IMR-90 (cell line): ENCODE data around the gene COMMD1. TPM values are rescaled to one million over a fixed set of nuclear protein-coding genes. Genes with fewer than 3 reads are reported as not detected.

Source experiments
- ATAC-seq: fragments of 200-7000 bp; cut with Tn5 transposase; 2 replicates; pipeline ENCODE4 v1.9.1; 2020; ENCODE audit warnings: low read depth, mild to moderate bottlenecking, moderate library complexity
- BruUV-seq: library from RNA; stranded (reverse); fragments of 400-500 nt; replicated peaks from 2 replicates; lab custom pipeline; 2021; lab: Mats Ljungman, UMichigan
- CTCF ChIA-PET: fragments of 300-600 bp; formaldehyde crosslinking; extraction: SDS; loops from one replicate; lab custom pipeline; 2021; ENCODE audit warnings: antibody characterized with exemption; lab: Yijun Ruan, JAX
- POLR2A ChIA-PET: fragments of 300-600 bp; sonication (Branson Sonifier 250); formaldehyde crosslinking; loops from one replicate; lab custom pipeline; 2022; ENCODE audit warnings: antibody characterized with exemption; ENCODE audit not compliant: unreplicated experiment; lab: Charles Lee
- DNase-seq: peaks from one replicate; pipeline ENCODE4 v3.0.0; 2013
- H2AFZ ChIP-seq: replicated peaks from 2 replicates; pipeline ENCODE3; 2013; ENCODE audit warnings: low read length, mild to moderate bottlenecking; ENCODE audit not compliant: poor library complexity
- H2AK5ac ChIP-seq: 2 replicates; pipeline ENCODE4 v1.6.1; 2013; ENCODE audit warnings: low read depth, low read length, inconsistent platforms
- H2AK9ac ChIP-seq: replicated peaks from 2 replicates; pipeline ENCODE3; 2013; ENCODE audit warnings: mild to moderate bottlenecking, low read depth, low read length, moderate library complexity; ENCODE audit not compliant: poor library complexity
- H2BK120ac ChIP-seq: 2 replicates; pipeline ENCODE4 v1.6.1; 2013; ENCODE audit warnings: low read depth, low read length, inconsistent platforms
- H2BK15ac ChIP-seq: 3 replicates; pipeline ENCODE4 v1.6.1; 2013; ENCODE audit warnings: low read depth, low read length, inconsistent platforms
- H2BK20ac ChIP-seq: 2 replicates; pipeline ENCODE4 v1.6.1; 2013; ENCODE audit warnings: low read depth, mild to moderate bottlenecking, inconsistent platforms, low read length, moderate library complexity
- H2BK5ac ChIP-seq: 2 replicates; pipeline ENCODE4 v1.6.1; 2013; ENCODE audit warnings: mild to moderate bottlenecking, low read depth, low read length, inconsistent platforms; ENCODE audit not compliant: poor library complexity, severe bottlenecking
- H3K14ac ChIP-seq: replicated peaks from 2 replicates; pipeline ENCODE4 v1.6.1; 2013; ENCODE audit warnings: low read depth, low read length, inconsistent platforms
- H3K18ac ChIP-seq: 2 replicates; pipeline ENCODE4 v1.6.1; 2013; ENCODE audit warnings: low read depth, low read length, control low read depth
- H3K23ac ChIP-seq: 2 replicates; pipeline ENCODE4 v1.6.1; 2013; ENCODE audit warnings: low read depth, low read length, inconsistent platforms
- H3K27ac ChIP-seq: 2 replicates; pipeline ENCODE4 v1.5.1; 2013; ENCODE audit warnings: mild to moderate bottlenecking, control low read depth, low read length; ENCODE audit not compliant: insufficient read depth
- H3K27me3 ChIP-seq: 2 replicates; pipeline ENCODE4 v1.6.1; 2013; ENCODE audit warnings: low read length; ENCODE audit not compliant: control insufficient read depth, insufficient read depth
- H3K36me3 ChIP-seq: 2 replicates; pipeline ENCODE4 v1.6.1; 2013; ENCODE audit warnings: low read length, mixed read lengths; ENCODE audit not compliant: control insufficient read depth, insufficient read depth
- H3K4ac ChIP-seq: 2 replicates; pipeline ENCODE4 v1.6.1; 2013; ENCODE audit warnings: low read depth, low read length, inconsistent platforms
- H3K4me1 ChIP-seq: 2 replicates; pipeline ENCODE4 v1.6.1; 2013; ENCODE audit warnings: low read length, mixed read lengths; ENCODE audit not compliant: control insufficient read depth, insufficient read depth
- H3K4me2 ChIP-seq: 2 replicates; pipeline ENCODE4 v1.6.1; 2013; ENCODE audit warnings: low read depth, mild to moderate bottlenecking, control low read depth, low read length, moderate library complexity
- H3K4me3 ChIP-seq: 2 replicates; pipeline ENCODE4 v1.5.1; 2013; ENCODE audit warnings: low read depth, mild to moderate bottlenecking, control low read depth, low read length, moderate library complexity; ENCODE audit not compliant: insufficient read depth
- H3K56ac ChIP-seq: 2 replicates; pipeline ENCODE4 v1.6.1; 2013; ENCODE audit warnings: low read length, inconsistent platforms; ENCODE audit not compliant: insufficient read depth; ENCODE audit errors: extremely low read depth
- H3K79me1 ChIP-seq, 2 experiments: 2 replicates each; pipeline ENCODE4 v1.6.1; 2013; ENCODE audit warnings: low read length in 2 of 2, inconsistent platforms in 1 of 2, low read depth in 1 of 2
- H3K9ac ChIP-seq: 2 replicates; pipeline ENCODE4 v1.6.1; 2013; ENCODE audit warnings: low read depth, low read length, control low read depth
- H3K9me1 ChIP-seq: 2 replicates; pipeline ENCODE4 v1.6.1; 2013; ENCODE audit warnings: low read length, inconsistent platforms; ENCODE audit not compliant: insufficient read depth
- H3K9me3 ChIP-seq: 2 replicates; pipeline ENCODE4 v1.6.1; 2013; ENCODE audit warnings: low read length; ENCODE audit not compliant: control insufficient read depth, insufficient read depth
- H4K20me1 ChIP-seq: 2 replicates; pipeline ENCODE4 v1.6.1; 2013; ENCODE audit warnings: low read length, inconsistent platforms; ENCODE audit not compliant: insufficient read depth
- H4K5ac ChIP-seq: 2 replicates; pipeline ENCODE4 v1.6.1; 2013; ENCODE audit warnings: mild to moderate bottlenecking, low read depth, low read length, control low read depth
- H4K8ac ChIP-seq, 2 experiments: 2 replicates each; pipeline ENCODE4 v1.6.1; 2013; ENCODE audit warnings: low read depth in 2 of 2, low read length in 2 of 2, control low read depth in 1 of 2, inconsistent platforms in 1 of 2
- H4K91ac ChIP-seq: 2 replicates; pipeline ENCODE4 v1.6.1; 2013; ENCODE audit warnings: low read depth, low read length, inconsistent platforms; ENCODE audit not compliant: insufficient read depth
- BHLHE40 ChIP-seq: fragments of 150-350 bp; IDR thresholded peaks from 2 replicates; pipeline ENCODE4 v1.6.1; 2016; ENCODE audit warnings: mild to moderate bottlenecking, low read depth, low read length
- CHD1 ChIP-seq: IDR thresholded peaks from 2 replicates; pipeline ENCODE4 v1.6.1; 2012; ENCODE audit warnings: low read depth, low read length, improper control_type of control experiment
- CTCF ChIP-seq: conservative IDR thresholded peaks from 2 replicates; pipeline ENCODE4 v1.5.1; 2012; ENCODE audit warnings: mild to moderate bottlenecking, low read depth, low read length, improper control_type of control experiment
- ELK1 ChIP-seq: fragments of 150-350 bp; IDR thresholded peaks from 2 replicates; pipeline ENCODE4 v1.6.1; 2016; ENCODE audit warnings: low read depth, mild to moderate bottlenecking, low read length, moderate library complexity, borderline replicate concordance
- MAZ ChIP-seq: IDR thresholded peaks from 2 replicates; pipeline ENCODE4 v1.6.1; 2012; ENCODE audit warnings: low read depth, mild to moderate bottlenecking, low read length, improper control_type of control experiment, moderate library complexity, borderline replicate concordance
- RAD21 ChIP-seq: IDR thresholded peaks from 2 replicates; pipeline ENCODE4 v1.6.1; 2012; ENCODE audit warnings: low read length, improper control_type of control experiment
- SMC3 ChIP-seq: fragments of 150-350 bp; IDR thresholded peaks from 2 replicates; pipeline ENCODE4 v1.6.1; 2016; ENCODE audit warnings: low read depth, mild to moderate bottlenecking, antibody characterized with exemption, low read length, moderate library complexity
- WGBS, 2 experiments: methylation state at CpG; one replicate each; pipeline versions ENCODE4 v1.1.5 to v1.1.7; 2013; ENCODE audit warnings: missing lambda C conversion rate in 2 of 2; ENCODE audit not compliant: insufficient read length in 1 of 2; ENCODE audit errors: extremely low coverage in 2 of 2; 5-methylcytosine and 5-hydroxymethylcytosine counted together
- dilution Hi-C: fragments of 300-500 bp; cut with HindIII; formaldehyde crosslinking; loops from one replicate; pipeline ENCODE4 v1.14.3; 2018; ENCODE audit warnings: low sequenced_read_pairs; ENCODE audit not compliant: unreplicated experiment
- in situ Hi-C: fragments of 300-500 bp; cut with MboI; formaldehyde crosslinking; loops from 3 replicates; pipeline ENCODE4 v1.14.3; 2019; ENCODE audit warnings: low sequenced_read_pairs, inconsistent platforms, mixed read lengths
- intact Hi-C: fragments of 100-400 bp; cut with micrococcal nuclease; formaldehyde crosslinking; loops from 2 replicates; pipeline ENCODE4 v1.10.0; 2022
- polyA plus RNA-seq, 3 experiments: library from polyadenylated mRNA; depleted of rRNA; stranded (reverse); fragments of >200 nt; gene quantifications; 2 replicates each; pipeline ENCODE4 v1.2.3, GENCODE V29; 2012; ENCODE audit warnings: low replicate concordance in 1 of 3
- total RNA-seq: library from RNA; depleted of rRNA; stranded (reverse); fragments of >200 nt; gene quantifications from 2 replicates; pipeline ENCODE4 v1.2.3, GENCODE V29; 2012

Gene COMMD1
- total and polyA plus RNA-seq, 2 of the 4 experiments (the other 2 are of a cell fraction): 42.8 to 60.4 TPM

DNA sequence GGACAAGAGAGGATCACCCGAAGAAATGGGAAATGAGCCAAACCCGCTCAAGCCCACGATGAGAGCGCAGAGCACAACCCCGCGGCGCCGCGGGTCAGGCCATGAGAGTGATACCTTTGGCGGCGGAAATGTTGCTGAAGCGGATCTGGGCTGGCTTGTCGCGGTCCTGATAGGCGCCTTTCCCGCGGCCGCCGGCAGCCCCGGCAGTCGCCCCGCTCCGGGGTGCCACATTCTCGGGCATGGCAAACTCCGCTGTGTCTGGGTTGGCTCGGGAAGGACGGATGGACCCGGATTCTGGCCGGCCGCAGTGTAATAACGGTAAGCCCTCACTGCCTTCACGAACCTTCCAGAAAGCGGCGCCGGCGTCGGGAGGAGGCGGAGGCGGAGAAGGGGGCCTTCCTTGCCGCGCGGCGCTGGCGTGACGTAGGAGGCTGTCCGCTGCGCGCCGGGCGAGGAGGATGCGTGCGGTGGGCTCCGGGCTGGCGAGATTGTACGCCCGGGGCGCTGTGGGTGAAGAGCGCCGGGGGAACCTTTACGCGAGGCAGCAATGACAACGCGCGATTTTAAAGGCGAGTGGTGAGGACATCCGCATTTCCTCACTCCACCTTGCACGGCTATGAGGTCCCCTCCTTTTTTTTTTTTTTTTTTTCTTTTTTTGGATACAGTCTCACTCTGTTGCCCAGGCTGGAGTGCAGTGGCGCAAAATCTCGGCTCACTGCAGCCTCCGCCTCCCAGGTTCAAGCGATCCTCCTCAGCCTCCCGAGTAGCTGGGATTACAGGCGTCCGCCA, 17.0 kb upstream of the COMMD1 start, which contains the start of gene CCT4 (continued):
- no peak for TF ChIP-seq BHLHE40

GRCh38 chr2:61898810-61899209, 6.7 kb upstream of the COMMD1 start:
- Histone ChIP-seq H3K4me2 (no peak overlapping the region), H3K27me3 (no peaks in the 10 kb centered on the region), H2BK5ac (no peak overlapping the region), H2AFZ (no peak overlapping the region), H3K4me1 (no peaks in the 10 kb centered on the region), H2AK5ac (no peak overlapping the region), H2BK15ac (no peak overlapping the region), H3K9me1 (peaks cover 3% of the 10 kb centered on the region; the same call in 1 of the 2 replicates), H3K9me3 (no peaks in the 10 kb centered on the region), H3K18ac (no peak overlapping the region), H3K9ac (no peak overlapping the region), H3K79me1 (no peaks in the 10 kb centered on the region), H3K4ac (no peak overlapping the region), H2AK9ac (no peak overlapping the region), H3K4me3 (no peak overlapping the region), H3K14ac (no peak overlapping the region), H4K91ac (no peak overlapping the region), H2BK120ac (no peak overlapping the region), H3K27ac (no peak overlapping the region), H4K8ac (no peak overlapping the region), H3K36me3 (no peaks in the 10 kb centered on the region), H4K5ac (no peak overlapping the region), H2BK20ac (no peak overlapping the region), H4K20me1 (no peaks in the 10 kb centered on the region), H3K56ac (no peak overlapping the region), H3K23ac (no peak overlapping the region)
- ATAC-seq (peak; percentile 54), DNase-seq (peak; percentile 31)
- ChIA-PET CTCF (no interaction called here), POLR2A (interaction anchor here (0.5 kb wide), 1 partner anchor 549 kb away, joined by 3 read pairs; no protein-coding TSS in a partner anchor)
- BruUV-seq: no TSS peak
- no CpG with 5 or more reads among the region's 2 CpGs for WGBS, 2 experiments
- intact Hi-C loops (no loop called here), in situ Hi-C loops (no loop called here), dilution Hi-C loops (no loop called here)
- TF ChIP-seq CTCF (peak; percentile 44), SMC3 (no peak; the same call in 1 of the 2 replicates), CHD1 (no peak), MAZ (no peak), ELK1 (no peak), RAD21 (peak; percentile 48)
